Progenitor cell of endocrine pancreas (in vitro differentiated cells): Measurements from ENCODE around the gene ARF5. TPM values are rescaled to one million over a fixed set of nuclear protein-coding genes. Genes with fewer than 3 reads are reported as not detected.

Experiments
- DNase-seq: peaks from one replicate; pipeline ENCODE4 v3.0.0; 2021; ENCODE audit warnings: low spot score; ENCODE audit not compliant: unreplicated experiment
- H3K27ac Mint-ChIP-seq: 2 replicates; pipeline ENCODE4 v1.8.0; 2021; ENCODE audit warnings: mild to moderate bottlenecking, moderate library complexity, mixed read lengths
- H3K27me3 Mint-ChIP-seq: 2 replicates; pipeline ENCODE4 v1.8.0; 2021; ENCODE audit warnings: mixed read lengths
- H3K36me3 Mint-ChIP-seq: 2 replicates; pipeline ENCODE4 v1.8.0; 2022; ENCODE audit warnings: mixed read lengths; ENCODE audit not compliant: insufficient read depth
- H3K4me1 Mint-ChIP-seq: 2 replicates; pipeline ENCODE4 v1.8.0; 2021; ENCODE audit warnings: low read depth, mixed read lengths
- H3K4me3 Mint-ChIP-seq: 2 replicates; pipeline ENCODE4 v1.8.0; 2021; ENCODE audit warnings: low read depth, mild to moderate bottlenecking, moderate library complexity, mixed read lengths
- H3K9me3 Mint-ChIP-seq: 2 replicates; pipeline ENCODE4 v1.8.0; 2021; ENCODE audit warnings: low read depth, mixed read lengths
- total RNA-seq: library from RNA; stranded (reverse); gene quantifications from 2 replicates; pipeline ENCODE4 v1.2.1, GENCODE V29; 2021
- TF ChIP-seq, protein P1 (sequence below): fragments of 200-600 bp; sonication (generic); IDR thresholded peaks from one replicate; pipeline ENCODE4 v1.5.0; 2021; ENCODE audit warnings: antibody characterized with exemption, mild to moderate bottlenecking; ENCODE audit not compliant: unreplicated experiment

ARF5 gene
- total RNA-seq, 1 donor from 2014 or later: 240 TPM

DNA sequence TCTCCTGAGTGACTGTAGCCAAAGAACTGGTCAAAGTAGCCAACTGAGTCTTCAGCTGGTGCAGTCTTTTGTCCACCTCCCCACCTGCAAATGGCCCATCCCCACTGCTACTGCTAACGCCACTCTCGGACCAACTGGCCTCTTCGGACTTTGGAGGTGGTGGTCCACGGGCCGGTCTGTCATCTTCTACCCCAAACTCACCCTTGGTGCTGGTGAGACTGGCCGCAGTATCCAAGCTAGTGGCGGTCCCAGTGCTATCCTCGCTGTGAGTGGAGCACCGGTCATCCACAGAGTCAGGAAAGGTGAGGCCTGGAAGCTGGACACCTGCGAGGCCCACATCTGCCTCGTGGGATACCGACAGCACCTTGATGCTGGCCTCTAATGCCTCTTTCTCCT is 3.6 kb upstream of the ARF5 start:
- no peaks in the 10 kb centered on the region for H3K27me3 Mint-ChIP-seq
- H3K9me3 Mint-ChIP-seq: no peaks in the 10 kb centered on the region
- H3K36me3 Mint-ChIP-seq: peaks cover 12% of the 10 kb centered on the region
- peak overlapping the region; percentile 92 for H3K4me3 Mint-ChIP-seq
- TF ChIP-seq, protein P1, sequence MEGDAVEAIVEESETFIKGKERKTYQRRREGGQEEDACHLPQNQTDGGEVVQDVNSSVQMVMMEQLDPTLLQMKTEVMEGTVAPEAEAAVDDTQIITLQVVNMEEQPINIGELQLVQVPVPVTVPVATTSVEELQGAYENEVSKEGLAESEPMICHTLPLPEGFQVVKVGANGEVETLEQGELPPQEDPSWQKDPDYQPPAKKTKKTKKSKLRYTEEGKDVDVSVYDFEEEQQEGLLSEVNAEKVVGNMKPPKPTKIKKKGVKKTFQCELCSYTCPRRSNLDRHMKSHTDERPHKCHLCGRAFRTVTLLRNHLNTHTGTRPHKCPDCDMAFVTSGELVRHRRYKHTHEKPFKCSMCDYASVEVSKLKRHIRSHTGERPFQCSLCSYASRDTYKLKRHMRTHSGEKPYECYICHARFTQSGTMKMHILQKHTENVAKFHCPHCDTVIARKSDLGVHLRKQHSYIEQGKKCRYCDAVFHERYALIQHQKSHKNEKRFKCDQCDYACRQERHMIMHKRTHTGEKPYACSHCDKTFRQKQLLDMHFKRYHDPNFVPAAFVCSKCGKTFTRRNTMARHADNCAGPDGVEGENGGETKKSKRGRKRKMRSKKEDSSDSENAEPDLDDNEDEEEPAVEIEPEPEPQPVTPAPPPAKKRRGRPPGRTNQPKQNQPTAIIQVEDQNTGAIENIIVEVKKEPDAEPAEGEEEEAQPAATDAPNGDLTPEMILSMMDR: no peak
- H3K4me1 Mint-ChIP-seq: peaks cover 18% of the 10 kb centered on the region
- peak overlapping the region; percentile 91 for H3K27ac Mint-ChIP-seq
- DNase-seq: no peak

DNA sequence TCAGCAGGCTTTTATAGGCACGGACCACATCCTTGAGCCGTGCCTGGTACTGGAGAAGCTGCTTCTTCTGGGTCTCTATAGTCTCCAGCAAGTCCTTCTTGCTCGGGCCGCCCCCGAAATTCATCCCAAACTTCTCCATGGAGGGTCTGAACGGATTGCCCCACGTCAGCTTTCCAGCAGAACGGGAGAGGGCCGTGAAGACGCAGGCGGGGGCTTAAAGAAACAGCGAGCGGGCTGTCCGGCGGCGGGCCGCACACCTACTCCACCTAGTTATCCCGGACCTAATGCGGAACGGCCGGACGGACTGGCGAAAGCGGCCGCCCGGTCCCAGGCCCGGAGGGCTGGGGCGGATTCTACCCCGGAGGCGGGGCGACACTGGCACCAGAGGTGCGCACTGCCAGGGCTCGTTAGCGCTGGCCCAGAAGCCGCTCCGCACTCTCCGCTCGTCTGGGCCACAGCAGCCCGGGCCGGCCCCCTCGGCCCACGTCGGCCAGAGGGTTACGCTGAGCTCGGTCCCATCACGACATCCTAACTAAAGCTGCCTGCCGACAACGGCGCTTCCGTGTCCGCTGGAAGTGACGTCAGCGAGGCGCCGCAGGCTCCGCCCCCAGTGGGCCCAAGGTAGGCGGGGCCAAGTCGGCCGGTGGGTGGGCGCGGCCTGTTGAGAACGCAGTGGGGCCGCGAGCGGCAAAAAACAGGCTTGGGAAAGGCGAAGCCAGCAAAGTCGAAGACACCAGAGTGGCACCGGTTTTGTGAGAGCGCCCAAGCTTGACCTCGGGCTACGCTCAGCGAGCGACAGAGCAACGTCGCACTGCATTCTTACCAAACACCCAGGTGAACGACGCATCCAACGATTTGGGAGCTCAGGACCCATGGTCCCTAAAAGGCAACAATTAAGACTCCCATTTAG is 2.9 kb upstream of the ARF5 start, which contains the start of gene GCC1:
Gene GCC1, minus strand, starts transcription at position 553 of the 910 bp plus-strand sequence. Its CDS starts 414 bp downstream, at position 139.
- Mint-ChIP-seq H3K27me3 (no peaks in the 10 kb centered on the region), H3K4me1 (peaks cover 20% of the 10 kb centered on the region), H3K9me3 (no peaks in the 10 kb centered on the region), H3K36me3 (peaks cover 14% of the 10 kb centered on the region), H3K27ac (peak within 1 kb of the TSS; percentile 91), H3K4me3 (peak within 1 kb of the TSS; percentile 92)
- peak; percentile 93 for DNase-seq
- TF ChIP-seq, protein P1: no peak

- Mint-ChIP-seq H3K4me1 (peaks cover 20% of the 10 kb centered on the region), H3K27ac (peak overlapping the region; percentile 40), H3K36me3 (peaks cover 18% of the 10 kb centered on the region), H3K4me3 (peak overlapping the region; percentile 92), H3K9me3 (no peaks in the 10 kb centered on the region), H3K27me3 (no peaks in the 10 kb centered on the region)
- TF ChIP-seq, protein P1: no peak
- DNase-seq: no peak
These were observed 1.9 kb upstream of the ARF5 start for GRCh38 chr7:127586346-127586745.

- no peaks in the 10 kb centered on the region for H3K27me3 Mint-ChIP-seq
- peak overlapping the region; percentile 88 for H3K27ac Mint-ChIP-seq
These were observed 570 bp upstream of the ARF5 start for GRCh38 chr7:127587663-127588018.

More at GRCh38 chr7:127587663-127588018, 570 bp upstream of the ARF5 start:
- Mint-ChIP-seq H3K9me3 (no peaks in the 10 kb centered on the region), H3K36me3 (peaks cover 20% of the 10 kb centered on the region), H3K4me1 (peaks cover 20% of the 10 kb centered on the region), H3K4me3 (peak overlapping the region; percentile 92)
- TF ChIP-seq, protein P1: no peak
- DNase-seq: no peak
